ENCODE results near the gene HEYL.
A peak's percentile ranks its signal among the peaks of the same experiment; 100 is the strongest.
"Not testable (repeated sequence)": the region's sequence is repeated elsewhere in the genome, so short reads cannot be mapped to it uniquely, and the experiment has no call there.

The HEYL gene

DNA sequence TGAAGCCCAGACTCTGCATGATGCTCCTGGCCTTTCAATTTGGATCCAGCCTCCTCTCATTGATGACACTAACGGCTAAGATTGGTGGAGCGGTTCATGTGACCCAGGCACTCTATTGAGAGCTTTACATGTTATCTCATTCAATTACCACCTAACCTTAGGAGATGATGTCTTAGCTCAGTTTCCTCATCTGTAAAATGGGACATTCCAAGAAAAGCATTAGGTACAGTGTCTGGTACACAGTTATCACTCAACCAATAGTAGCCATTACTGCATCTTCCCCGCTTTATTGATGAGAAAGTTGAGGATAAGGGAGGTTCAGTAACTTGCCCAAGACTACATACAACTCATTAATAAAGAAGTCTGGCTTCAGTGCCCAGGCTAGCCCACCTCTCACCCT, 17.0 kb downstream of the HEYL start:
- TF ChIP-seq POLR2A (IDR thresholded peaks at IDR 0.05; ENCODE audit: low read length): no peak
- no peak for DNase-seq

DNA sequence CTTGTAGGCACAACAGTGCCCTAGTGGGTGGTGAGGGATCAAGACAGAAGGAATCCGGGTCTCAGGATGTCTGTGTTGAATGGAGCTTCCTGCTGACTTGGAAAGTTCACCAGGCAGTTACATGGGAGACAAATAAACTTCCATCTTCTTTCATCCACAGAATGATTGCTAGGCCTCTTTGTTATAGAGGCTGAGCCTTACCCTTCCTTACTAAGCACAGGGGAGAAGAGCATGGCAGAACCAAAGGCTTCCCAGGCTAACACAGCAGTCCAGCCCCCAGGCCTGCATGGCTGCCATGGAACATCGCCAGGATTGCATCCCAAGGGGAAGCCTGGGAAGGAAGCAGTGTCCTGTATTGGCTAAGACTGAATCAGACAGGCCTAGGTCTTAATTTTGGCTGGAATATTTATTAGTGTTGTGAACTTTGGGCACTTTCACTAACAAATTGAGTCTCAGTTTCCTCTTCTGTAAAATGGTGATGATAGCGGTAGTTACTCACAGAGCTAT, 18.7 kb downstream of the HEYL start:
- TF ChIP-seq POLR2A (IDR thresholded peaks at IDR 0.05; ENCODE audit: low read length) (no peak), GATA1 (IDR thresholded peaks at IDR 0.05; ENCODE audit: low read depth, low read length) (no peak)
- DNase-seq: no peak

DNA sequence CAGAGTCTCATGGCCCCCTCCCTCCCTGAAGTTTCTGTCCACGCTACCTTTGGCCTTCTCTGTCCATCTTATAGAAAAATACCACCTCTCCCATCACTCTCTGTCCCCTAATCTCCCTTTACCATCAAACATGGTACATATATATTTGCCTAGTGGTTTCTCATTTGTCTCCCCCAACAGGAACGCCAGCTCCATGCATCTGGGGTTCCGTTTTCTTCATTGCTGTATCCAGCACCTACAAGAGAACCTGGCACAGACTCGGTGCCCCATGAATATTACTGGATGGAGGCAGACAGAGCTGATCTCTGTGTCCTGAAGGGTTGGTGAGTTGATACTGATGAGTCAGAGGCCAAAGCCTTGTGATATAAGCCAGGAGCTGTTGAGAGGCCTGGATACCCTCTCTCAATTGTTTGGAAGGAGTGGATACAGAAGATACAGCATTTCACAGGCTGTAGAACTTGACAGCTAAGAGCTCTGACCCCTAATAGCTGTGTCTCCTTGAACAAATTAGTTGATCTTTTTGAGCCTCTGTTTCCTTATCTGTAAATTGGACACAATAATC, 21.9 kb downstream of the HEYL start:
- TF ChIP-seq POLR2A (IDR thresholded peaks at IDR 0.05; ENCODE audit: low read length): no peak
- no peak for TF ChIP-seq GATA1 (IDR thresholded peaks at IDR 0.05; ENCODE audit: low read depth, low read length)
- DNase-seq: no peak

DNA sequence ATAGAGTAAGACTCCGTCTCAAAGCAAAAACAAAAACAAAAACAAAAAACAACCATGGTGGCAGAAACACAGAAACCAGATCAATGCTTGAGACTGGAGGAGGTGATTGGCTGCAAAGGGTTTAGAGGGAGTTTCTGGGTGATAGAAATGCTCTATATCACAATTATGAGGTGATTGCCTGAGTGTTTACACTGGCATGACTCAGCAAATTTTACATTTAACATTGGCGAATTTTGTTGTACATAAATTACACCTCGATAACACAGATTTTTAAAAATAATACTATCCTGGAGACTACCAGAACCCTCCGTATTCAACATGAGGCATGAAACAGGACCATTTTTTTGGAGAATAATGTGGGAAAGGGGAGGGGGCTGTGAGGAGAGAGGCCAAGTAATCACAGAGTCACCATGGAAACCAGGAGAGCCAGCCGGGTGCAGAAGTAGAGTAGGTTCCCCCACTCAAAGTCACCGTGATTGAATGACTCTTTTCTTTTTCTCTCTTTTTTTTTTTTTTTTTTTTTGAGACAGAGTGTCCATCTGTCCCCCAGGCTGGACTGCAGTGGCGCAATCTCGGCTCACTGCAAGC, 24.3 kb downstream of the HEYL start:
- TF ChIP-seq GATA1 (IDR thresholded peaks at IDR 0.05; ENCODE audit: low read depth, low read length) (no peak), POLR2A (IDR thresholded peaks at IDR 0.05; ENCODE audit: low read length) (no peak)
- DNase-seq: no peak

DNA sequence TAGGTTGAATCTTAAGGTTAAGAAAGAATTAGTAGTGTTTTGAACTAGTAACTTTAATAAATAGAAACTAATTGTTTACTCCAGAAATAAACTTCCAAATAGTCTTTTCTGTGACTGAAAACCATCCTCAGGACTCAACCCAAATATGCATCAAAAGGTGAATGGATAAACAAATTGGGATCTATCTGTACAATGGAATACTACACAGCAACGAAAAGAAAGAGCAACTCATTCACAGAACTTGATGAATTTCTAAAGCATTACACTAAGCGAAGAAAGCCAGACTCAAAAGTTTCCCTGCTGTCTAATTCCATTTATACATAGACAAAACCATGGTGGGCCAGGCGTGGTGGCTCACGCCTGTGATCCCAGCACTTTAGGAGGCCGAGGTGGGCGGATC, 25.0 kb downstream of the HEYL start:
- TF ChIP-seq GATA1 (IDR thresholded peaks at IDR 0.05; ENCODE audit: low read depth, low read length) (no peak), POLR2A (IDR thresholded peaks at IDR 0.05; ENCODE audit: low read length) (no peak)
- no peak for DNase-seq

DNA sequence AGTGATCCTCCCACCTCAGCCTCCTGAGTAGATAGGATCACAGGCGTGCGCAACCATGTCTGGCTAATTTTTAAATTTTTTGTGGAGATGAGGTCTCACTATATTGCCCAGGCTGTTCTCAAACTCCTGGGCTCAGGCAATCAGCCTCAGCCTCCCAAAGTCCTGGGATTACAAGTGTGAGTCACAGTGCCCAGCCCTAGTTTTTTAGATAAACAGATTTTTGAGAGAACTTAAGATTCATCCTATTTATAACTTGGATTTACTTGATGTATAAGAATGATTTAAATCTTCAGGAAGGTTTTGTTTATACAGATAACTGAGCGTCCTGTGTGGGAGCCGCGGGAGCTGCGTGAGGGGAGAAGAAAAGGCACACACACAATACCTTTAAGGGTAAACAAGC, 26.2 kb downstream of the HEYL start:
- DNase-seq: no peak
- no peak for TF ChIP-seq GATA1 (IDR thresholded peaks at IDR 0.05; ENCODE audit: low read depth, low read length)
- no peak for TF ChIP-seq POLR2A (IDR thresholded peaks at IDR 0.05; ENCODE audit: low read length)

DNA sequence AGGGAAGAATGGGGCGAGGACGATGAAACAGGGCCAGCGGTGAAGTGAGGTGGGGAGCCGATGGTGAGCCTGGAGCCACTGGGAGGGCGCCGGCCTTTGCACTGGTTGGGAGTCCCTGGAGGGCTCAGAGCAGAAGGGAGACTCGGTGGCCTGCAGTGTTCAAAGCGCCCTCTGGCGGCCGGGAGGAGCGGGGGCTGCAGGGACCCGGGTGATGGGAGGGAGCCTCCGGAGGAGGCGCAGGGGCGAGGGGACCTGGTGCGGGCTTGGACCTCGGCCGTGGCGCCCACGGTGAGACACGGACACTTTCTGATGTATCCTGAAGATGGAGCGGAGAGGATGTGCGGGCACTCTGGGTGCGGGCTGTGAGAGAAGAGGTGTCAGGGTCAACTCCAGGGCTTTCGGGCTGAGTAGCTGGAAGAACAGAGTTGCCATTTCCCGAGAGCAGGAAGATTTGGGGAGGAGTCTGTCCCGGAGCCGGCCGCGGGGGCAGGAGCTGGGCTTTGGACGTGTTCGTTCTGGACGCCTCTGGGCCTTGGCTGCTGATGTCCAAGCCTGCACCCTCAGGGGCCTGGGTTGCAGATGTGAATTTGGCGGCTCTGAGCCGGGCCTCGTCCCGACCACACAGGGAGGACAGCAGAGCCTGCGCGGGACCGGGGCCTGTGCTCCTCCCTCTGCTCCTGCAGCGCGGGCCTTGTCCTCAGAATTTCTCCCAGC, 29.7 kb downstream of the HEYL start:
- peak; percentile 59 to 72 for DNase-seq

DNA sequence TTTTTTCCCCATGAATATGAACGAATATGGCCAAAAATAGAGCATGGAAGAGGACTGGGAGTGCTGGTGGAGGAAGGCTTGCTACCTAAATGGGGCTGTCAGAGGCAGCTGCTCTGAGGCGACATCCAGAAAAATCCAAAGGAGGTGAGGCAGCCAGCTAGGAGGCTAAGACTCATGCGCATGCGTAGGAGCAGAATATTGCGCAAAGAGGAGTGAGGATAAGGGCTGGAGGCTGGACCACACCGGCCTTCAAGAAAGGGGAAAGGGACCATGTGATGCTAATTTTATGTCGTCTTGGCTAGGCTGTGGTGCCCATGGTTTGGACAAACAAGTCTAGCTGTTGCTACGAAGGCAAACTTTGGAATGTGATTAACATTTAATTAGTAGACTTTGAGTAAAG, 30.5 kb downstream of the HEYL start:
- DNase-seq: no peak
- no peak for TF ChIP-seq GATA1 (IDR thresholded peaks at IDR 0.05; ENCODE audit: low read depth, low read length)
- TF ChIP-seq POLR2A (IDR thresholded peaks at IDR 0.05; ENCODE audit: low read length): no peak

More for the DNA sequence above, 29.7 kb downstream of the HEYL start:
- TF ChIP-seq GATA1 (IDR thresholded peaks at IDR 0.05; ENCODE audit: low read depth, low read length) (no peak), POLR2A (IDR thresholded peaks at IDR 0.05; ENCODE audit: low read length) (no peak)

DNA sequence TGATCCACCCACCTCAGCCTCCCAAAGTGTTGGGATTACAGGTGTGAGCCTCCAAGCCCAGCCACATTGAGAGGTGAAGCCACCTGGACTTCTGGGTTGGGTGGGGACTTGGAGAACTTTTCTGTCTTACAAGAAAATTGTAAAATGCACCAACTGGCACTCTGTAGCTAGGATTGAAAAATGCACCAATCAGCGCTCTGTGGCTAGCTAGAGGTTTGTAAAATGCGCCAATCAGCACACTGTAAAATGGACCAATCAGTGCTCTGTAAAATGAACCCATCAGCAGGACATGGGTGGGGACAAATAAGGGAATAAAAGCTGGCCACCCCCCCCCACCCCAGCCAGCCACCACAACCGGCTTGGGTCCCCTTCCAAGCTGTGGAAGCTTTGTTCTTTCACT, 35.8 kb downstream of the HEYL start:
- DNase-seq: not testable (repeated sequence)

DNA sequence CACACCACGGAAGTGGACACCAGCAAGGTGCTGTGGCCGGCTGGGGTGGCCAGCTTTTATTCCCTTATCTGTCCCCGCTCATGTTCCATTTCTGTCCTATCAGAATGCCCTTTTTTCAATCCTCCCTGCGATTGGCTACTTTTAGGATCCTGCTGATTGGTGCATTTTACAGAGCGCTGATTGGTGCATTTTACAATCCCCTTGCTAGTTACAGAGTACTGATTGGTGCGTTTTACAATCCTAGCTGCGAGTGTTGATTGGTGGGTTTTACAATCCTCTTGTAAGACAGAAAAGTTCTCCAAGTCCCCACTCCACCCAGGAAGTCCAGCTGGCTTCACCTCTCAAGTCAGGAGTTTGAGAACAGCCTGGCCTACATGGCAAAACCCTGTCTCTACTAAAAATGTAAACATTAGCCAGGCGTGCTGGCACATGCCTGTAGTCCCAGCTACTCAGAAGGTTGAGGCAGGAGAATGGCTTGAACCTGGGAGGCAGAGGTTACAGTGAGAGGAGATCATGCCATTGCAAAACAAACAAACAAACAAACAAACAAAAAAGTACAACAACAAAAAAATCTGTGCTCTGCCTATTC, 37.7 kb downstream of the HEYL start:
- DNase-seq: not testable (repeated sequence)

DNA sequence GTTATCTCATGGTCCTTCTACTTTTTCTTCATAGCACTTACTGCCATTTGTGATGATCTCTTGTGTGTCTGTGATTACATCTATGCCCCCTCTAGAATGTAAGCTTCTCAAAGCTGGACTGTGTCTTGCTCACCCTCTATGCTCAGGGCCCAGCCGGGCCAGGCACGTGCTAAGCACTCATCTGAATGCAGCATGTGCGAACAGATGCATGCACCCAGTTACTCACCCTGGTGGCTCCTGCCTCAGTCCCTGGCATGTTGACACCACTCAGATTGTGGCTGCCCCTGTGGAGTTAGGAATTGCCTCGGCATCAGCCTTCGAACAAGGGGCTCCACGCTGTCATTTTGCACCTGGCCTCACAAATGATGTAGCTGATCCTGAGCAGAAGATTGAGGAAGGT, 43.3 kb downstream of the HEYL start:
- no peak for DNase-seq
- TF ChIP-seq GATA1 (IDR thresholded peaks at IDR 0.05; ENCODE audit: low read depth, low read length): no peak
- TF ChIP-seq POLR2A (IDR thresholded peaks at IDR 0.05; ENCODE audit: low read length): no peak

DNA sequence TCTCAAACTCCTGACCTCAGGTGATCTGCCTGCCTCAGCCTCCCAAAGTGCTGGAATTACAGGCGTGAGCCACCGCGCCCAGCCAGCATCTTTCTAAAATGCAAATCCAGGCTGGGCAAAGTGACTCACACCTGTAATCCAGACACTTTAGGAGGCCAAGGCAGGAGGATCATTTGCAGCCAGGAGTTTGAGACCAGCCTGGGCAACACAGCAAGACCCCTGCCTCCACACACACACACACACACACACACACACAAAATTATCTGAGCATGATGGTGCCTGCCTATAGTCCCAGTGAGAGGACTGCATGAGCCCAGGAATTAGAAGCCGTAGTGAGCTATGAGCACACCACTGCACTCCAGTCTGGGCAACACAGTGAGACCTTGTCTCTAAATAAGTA, 46.1 kb downstream of the HEYL start:
- no peak for DNase-seq
- no peak for TF ChIP-seq POLR2A (IDR thresholded peaks at IDR 0.05; ENCODE audit: low read length)
- no peak for TF ChIP-seq GATA1 (IDR thresholded peaks at IDR 0.05; ENCODE audit: low read depth, low read length)

DNA sequence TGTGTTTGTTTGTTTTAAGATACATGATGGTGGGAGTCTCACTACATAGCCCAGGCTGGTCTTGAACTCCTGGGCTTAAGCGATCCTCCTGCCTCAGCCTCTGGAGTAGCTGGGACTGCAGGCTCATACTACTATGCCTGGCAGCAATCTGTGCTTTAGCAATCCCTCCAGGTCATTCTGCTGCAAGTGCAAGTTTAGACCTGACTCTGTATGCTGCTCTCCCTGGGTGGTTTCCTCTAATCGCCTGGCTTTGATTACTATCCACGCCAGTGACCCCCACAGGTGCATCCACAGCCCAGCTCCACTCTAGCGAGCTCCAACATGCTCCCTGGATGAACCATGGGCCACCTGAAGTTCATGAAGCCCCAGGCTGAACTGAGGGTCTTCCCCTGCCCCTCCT, 47.4 kb downstream of the HEYL start:
- TF ChIP-seq GATA1 (IDR thresholded peaks at IDR 0.05; ENCODE audit: low read depth, low read length): no peak
- TF ChIP-seq POLR2A (IDR thresholded peaks at IDR 0.05; ENCODE audit: low read length): no peak
- no peak for DNase-seq

DNA sequence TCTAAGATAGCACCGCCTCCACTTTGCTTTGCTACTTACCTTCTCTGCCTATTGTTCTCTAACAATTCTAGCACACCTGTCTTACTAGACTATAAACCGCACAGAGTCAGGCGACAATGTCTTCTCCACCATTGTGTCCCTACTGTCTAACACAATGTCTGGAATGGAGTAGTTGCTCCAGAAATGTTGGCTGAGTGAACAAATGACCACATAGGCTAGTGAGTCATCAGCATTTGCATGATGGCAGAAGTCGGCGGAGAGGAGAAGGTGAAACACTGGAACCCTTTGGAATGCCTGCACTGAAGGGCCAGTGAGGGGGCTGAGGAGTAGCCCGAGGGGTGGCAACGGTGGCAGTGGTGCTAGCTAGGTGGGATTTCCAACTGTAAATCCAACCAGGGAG, 48.9 kb downstream of the HEYL start:
- DNase-seq: no peak

DNA sequence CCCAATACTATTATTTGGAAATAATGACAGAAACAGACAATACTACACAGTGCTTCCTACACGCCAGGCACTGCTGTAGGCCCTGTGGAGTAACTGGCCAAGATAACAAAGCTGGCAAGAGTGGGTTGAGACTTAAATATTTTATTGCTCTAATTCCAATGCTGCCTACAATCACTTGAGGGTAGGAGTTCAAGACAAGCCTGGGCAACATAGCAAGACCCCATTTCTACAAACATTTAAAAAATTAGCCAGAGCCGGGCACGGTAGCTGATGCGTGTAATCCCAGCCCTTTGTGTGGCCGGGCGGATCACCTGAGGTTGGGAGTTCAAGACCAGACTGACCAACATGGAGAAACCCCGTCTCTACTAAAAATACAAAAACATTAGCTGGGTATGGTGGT, 53.5 kb downstream of the HEYL start:
- TF ChIP-seq GATA1 (IDR thresholded peaks at IDR 0.05; ENCODE audit: low read depth, low read length) (no peak), POLR2A (IDR thresholded peaks at IDR 0.05; ENCODE audit: low read length) (no peak)
- DNase-seq: no peak

More for the DNA sequence above, 48.9 kb downstream of the HEYL start:
- TF ChIP-seq GATA1 (IDR thresholded peaks at IDR 0.05; ENCODE audit: low read depth, low read length) (no peak), POLR2A (IDR thresholded peaks at IDR 0.05; ENCODE audit: low read length) (no peak)

Measured in erythroblast (primary cell).